ELR (cell line): ENCODE data around the gene SLC6A3.
A peak's percentile ranks its signal among the peaks of the same experiment; 100 is the strongest.
"Not testable (repeated sequence)": the region's sequence is repeated elsewhere in the genome, so short reads cannot be mapped to it uniquely, and the experiment has no call there.

ENCODE experiments used
- DNase-seq: peaks from one replicate; pipeline ENCODE4 v3.0.0-alpha.2; 2015; ENCODE audit warnings: low read depth

The SLC6A3 gene

DNA sequence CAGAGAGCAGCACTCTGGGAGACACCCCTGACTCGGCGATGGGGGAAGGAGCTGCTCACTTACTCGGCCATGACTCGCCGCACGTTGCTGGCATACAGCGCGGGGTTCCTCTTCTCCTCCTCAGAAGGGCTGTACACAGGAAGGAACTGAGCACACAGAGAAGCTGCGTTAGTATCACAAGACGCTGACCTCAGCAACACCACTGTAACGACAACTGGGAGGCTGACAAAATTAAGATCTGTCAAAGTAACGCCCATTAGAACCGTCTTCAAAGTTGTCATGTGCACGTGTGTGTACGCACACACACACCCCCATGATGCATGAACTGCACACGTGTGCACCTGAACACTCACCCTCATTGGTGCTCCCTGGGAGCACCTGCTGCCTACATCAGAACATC, 32.1 kb upstream of the SLC6A3 start:
- DNase-seq, result no peak

DNA sequence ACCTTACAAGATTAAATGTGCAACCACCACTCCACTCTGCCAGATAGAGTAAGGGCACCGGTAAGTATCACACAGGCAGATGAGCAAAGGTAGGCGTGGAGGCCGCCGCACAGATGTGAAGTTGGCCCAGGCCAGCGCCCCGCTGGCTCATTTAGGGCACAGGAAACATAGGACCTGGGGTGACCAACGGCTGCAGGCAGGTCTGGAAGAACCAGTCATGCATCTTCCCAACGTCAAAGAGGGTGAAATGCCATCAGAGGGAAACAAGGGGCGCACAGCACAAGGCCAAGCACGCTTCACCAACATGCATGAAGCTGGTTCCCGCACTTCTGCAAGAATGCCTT, 31.7 kb upstream of the SLC6A3 start:
- no peak for DNase-seq

- no peak for DNase-seq
These were observed 31.1 kb upstream of the SLC6A3 start for GRCh38 chr5:1476181-1476966.

- not testable (repeated sequence) for DNase-seq
These were observed 30.3 kb upstream of the SLC6A3 start for GRCh38 chr5:1475544-1475900.

DNA sequence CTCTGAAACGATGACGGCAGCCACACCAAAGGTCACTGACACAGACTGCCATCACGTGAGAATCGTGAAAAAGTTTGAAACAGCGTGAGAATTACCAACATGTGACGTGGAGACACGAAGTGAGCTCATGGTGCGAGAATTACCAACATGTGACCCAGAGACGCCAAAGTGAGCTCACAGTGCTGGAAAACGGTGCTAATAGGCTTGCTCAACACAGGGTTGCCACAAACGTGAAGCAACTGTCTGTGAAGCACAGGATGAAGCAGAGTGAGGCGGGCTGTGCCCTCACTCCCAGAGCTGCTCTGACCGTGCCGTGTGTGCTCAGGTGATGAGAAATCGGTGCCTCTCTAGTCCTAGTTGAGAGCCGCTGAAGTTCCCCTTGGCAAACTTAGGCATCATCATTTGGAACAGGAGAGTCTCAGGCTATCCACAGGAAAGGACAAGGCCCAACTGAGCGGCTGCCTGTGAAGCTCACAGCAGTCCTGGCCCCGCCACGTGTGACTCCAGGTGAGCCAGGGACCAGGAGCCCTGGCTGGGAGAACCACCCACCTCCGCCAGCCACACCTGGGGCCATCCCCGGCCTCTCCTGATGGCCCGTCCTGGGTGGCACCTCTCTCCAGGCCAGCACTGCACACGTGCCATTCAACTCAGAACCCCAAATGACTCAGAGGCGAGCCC, 29.8 kb upstream of the SLC6A3 start:
- no peak for DNase-seq

GRCh38 chr5:1474183-1474839, 29.1 kb upstream of the SLC6A3 start:
- no peak for DNase-seq

- no peak for DNase-seq
These were observed 28.5 kb upstream of the SLC6A3 start for GRCh38 chr5:1473746-1474145.

DNA sequence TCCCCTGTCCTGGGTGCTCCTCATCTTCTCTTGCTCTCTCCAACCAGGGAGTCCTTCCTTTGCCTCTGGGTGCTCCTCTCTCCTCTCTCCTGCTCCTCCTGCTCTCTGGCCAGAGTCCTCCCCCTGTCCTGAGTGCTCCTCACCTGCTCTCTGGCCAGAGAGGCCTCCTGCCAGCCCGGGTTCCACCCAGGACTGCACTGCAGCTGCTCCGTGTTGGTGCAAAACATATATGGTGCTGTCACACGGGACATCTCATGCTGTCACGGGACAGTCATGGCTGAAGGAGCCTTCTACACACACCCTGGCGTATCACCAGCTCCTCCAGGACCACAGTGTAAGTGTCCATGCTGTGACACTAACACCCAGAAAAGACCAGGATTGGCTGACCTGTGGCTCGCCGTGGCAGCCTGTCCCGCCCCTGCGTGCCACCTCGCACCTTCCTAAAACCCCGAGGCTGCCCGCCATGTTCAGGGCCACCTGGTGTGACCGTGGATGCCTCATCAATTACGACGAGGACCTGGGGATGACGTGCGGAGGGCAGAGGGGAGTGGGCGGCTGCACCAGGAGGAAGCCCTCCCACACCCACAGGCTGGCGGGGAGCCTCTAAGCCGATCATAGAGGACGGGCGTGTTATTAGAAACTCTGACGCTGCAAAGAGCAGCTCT, 27.9 kb upstream of the SLC6A3 start:
- no peak for DNase-seq

GRCh38 chr5:1471997-1472963, 27.0 kb upstream of the SLC6A3 start:
- no peak for DNase-seq

- no peak for DNase-seq
These were observed 26.1 kb upstream of the SLC6A3 start for GRCh38 chr5:1471240-1471853.

- no peak for DNase-seq
These were observed 25.5 kb upstream of the SLC6A3 start for GRCh38 chr5:1470762-1471211.

- no peak for DNase-seq
These were observed 23.6 kb upstream of the SLC6A3 start for GRCh38 chr5:1468629-1469527.

GRCh38 chr5:1468247-1468612, 23.0 kb upstream of the SLC6A3 start:
- peak; percentile 13 for DNase-seq

DNA sequence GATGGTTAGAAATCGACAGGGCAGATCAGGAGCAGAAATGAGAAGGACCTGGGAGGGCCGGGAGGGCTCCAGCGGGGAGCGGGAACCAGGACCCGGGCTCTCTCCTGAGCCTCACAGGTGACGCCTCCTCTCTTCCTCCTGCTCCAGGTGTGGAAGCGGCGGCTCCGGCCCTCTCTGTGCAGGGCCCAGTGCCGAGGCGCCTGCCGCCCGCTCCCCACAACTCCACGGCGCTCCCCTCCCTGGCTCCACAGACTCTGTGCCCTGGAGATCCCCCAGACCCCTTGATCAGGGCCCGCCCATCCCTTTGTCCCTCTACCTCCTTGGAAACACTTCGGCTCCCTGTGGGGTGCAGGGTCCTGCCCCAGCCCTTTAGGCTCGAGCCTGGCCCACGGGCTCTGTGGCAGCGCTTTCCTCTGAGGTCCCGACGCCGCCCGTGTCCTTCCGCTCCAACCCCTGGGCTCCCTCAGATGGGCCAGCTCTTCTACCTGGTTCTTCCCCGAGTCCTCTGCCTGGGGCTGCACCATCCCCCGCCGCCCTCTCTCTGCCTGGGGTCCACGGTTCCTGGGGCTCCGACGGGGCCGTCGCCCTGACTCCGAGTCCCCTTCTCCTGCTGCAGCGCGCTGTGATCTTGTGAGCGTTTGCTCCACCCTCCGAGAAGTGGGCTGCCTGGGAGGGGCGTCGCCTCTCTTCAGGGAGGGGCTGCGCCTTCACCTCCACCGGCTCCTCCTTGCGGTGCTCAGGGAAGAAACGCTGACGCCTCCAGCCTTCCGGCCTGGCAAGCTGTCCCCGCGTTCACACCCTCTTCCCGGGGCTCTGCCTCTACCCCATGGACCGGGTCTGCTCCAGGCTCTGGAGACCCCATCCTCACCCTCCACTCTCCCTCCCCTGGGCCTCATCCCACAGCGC, 22.4 kb upstream of the SLC6A3 start:
- DNase-seq, result no peak

DNA sequence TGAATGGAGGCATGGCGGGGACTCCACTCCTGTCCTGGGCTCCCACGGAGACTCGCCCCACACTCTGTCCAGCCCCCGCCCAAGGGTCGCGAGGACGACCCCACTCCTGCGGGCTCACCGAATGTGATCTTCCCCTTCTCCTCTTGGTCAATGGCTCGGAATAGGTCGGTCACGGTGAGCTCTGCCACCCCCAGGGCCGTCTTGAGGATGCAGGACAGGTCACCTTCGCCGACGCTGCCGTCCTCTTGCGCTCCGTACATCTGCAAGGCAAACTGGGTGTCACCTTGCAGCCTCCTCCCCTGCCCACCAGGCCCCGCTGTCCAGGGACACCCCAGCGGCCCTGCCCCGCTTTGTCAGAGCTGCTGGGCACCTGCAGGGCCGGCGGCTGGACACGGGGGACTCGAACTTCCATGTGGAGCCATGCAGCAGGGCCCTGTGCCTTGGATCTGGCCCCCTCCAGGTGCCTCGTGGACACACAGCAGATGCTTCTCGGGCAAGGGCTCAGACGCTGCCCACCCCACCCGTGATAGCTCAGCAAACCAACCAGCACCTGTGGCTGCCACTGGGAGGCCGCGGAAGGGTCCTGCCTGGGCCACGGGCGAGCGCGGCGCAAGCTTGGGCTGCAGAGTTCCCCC, 21.5 kb upstream of the SLC6A3 start:
- no peak for DNase-seq

DNA sequence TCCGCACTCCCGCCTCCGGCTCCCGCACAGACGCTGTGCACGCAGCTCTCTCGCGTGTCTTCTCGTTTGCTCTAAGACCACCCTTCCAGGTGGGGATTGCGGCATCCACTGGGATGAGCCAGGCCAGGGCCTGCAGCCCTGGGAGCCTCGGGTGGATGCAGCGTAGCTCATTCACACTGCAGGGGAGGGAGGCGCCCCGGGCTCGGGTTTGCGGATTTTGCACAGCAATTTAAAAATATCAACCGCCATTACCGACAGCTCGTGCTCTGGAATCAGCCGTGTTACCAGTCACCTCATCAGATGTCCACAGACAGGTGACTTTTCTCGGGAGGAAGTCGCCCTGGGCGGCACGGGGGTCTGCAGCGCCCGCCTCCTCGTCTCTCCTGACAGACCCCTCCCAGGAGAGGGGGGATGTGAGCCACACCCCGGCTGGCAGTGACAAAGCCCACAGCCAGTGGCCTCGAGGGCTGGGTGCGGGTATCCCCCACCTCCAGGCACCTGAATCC, 20.8 kb upstream of the SLC6A3 start:
- DNase-seq, result no peak

GRCh38 chr5:1465117-1465516, 19.9 kb upstream of the SLC6A3 start:
- DNase-seq, result no peak

GRCh38 chr5:1464511-1464910, 19.3 kb upstream of the SLC6A3 start:
- no peak for DNase-seq
